ENCODE results near the gene SMIM8.

SMIM8 gene

DNA sequence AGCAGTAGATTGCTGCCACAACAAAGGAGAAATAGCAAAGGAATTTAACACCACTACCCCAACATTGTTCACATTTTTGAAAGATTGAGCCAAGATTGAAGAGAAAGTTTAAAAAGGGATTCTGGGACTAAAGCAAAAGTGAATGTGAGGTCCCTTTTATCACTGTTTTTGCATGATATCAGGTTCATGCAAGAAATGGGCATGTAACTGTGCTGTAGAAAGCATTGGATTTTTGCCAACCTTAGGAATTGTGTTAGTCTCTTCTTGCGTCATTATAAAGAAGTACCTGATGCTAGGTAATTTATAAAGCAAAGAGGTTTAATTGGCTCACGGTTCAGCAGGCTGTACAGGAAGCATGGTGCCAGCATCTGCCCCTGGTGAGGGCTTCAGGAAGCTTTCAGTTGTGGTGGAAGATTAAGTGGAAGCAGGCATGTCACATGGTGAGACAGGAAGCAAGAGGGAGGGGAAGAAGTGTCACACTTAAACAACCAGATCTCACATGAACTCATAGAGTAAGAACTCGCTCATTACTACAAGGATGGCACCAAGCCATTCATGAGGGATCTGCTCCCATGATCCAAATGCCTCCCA, 11.3 kb downstream of the SMIM8 start:
- peak; percentile 28 for DNase-seq (ENCODE audit: low read depth)
- TF ChIP-seq, protein P1, sequence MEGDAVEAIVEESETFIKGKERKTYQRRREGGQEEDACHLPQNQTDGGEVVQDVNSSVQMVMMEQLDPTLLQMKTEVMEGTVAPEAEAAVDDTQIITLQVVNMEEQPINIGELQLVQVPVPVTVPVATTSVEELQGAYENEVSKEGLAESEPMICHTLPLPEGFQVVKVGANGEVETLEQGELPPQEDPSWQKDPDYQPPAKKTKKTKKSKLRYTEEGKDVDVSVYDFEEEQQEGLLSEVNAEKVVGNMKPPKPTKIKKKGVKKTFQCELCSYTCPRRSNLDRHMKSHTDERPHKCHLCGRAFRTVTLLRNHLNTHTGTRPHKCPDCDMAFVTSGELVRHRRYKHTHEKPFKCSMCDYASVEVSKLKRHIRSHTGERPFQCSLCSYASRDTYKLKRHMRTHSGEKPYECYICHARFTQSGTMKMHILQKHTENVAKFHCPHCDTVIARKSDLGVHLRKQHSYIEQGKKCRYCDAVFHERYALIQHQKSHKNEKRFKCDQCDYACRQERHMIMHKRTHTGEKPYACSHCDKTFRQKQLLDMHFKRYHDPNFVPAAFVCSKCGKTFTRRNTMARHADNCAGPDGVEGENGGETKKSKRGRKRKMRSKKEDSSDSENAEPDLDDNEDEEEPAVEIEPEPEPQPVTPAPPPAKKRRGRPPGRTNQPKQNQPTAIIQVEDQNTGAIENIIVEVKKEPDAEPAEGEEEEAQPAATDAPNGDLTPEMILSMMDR (IDR thresholded peaks at IDR 0.05; ENCODE audit: insufficient read depth, low read depth, low read length, missing control alignments) = no peak
- no peak overlapping the region for H3K4me3 ChIP-seq (ENCODE audit: low read length)

DNA sequence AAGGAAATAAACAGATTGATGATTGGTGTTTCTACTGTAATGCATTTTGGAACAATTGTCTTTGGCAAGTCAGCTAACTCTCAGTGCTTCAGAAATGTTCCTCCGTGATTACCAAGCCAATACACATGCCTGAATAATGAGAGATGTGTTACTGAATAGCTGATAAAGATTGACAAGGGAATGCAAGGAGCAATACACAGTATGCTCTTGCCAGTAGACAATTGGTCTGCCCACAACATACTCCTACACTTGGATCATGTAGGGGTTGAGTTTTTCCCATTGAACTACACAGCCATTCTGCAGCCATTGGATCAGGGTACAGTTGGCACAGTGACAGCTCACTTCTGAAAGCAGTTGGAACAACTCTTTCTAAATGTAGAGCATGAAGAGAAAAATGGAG, 12.3 kb downstream of the SMIM8 start:
- TF ChIP-seq, protein P1 (IDR thresholded peaks at IDR 0.05; ENCODE audit: insufficient read depth, low read depth, low read length, missing control alignments) = no peak
- H3K4me3 ChIP-seq (ENCODE audit: low read length) = no peak overlapping the region
- no peak for DNase-seq (ENCODE audit: low read depth)

- H3K4me3 ChIP-seq (ENCODE audit: low read length) = no peak overlapping the region
- DNase-seq (ENCODE audit: low read depth) = peak; percentile 18
- TF ChIP-seq, protein P1 (IDR thresholded peaks at IDR 0.05; ENCODE audit: insufficient read depth, low read depth, low read length, missing control alignments) = no peak
Observed at GRCh38 chr6:87336367-87336766, 14.0 kb downstream of the SMIM8 start.

DNA sequence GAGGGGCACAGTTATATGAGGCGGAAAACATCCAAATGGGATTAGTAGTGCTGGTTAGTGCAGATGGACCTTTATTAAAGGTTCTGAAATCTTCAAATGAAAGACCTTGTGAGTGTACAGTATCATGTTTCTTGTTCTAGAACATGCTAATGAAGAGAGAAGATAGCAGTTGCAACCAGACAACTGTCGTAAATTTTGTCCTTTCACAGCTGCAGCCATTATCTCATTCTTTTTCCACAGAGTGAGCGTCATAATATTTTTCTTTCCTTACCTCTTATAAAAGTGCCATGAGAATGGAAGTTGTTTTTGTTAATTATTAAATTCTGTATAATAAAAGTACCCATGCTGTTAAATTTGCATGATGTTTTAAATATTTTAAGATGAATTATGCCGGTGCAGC, 17.8 kb downstream of the SMIM8 start:
- TF ChIP-seq, protein P1 (IDR thresholded peaks at IDR 0.05; ENCODE audit: insufficient read depth, low read depth, low read length, missing control alignments) = no peak
- no peak for DNase-seq (ENCODE audit: low read depth)
- H3K4me3 ChIP-seq (ENCODE audit: low read length) = no peak overlapping the region

GRCh38 chr6:87341158-87341557, 18.8 kb downstream of the SMIM8 start:
- TF ChIP-seq, protein P1 (IDR thresholded peaks at IDR 0.05; ENCODE audit: insufficient read depth, low read depth, low read length, missing control alignments) = no peak
- no peak overlapping the region for H3K4me3 ChIP-seq (ENCODE audit: low read length)
- no peak for DNase-seq (ENCODE audit: low read depth)

GRCh38 chr6:87341899-87342298, 19.5 kb downstream of the SMIM8 start:
- DNase-seq (ENCODE audit: low read depth) = no peak
- TF ChIP-seq, protein P1 (IDR thresholded peaks at IDR 0.05; ENCODE audit: insufficient read depth, low read depth, low read length, missing control alignments) = no peak
- H3K4me3 ChIP-seq (ENCODE audit: low read length) = no peak overlapping the region

DNA sequence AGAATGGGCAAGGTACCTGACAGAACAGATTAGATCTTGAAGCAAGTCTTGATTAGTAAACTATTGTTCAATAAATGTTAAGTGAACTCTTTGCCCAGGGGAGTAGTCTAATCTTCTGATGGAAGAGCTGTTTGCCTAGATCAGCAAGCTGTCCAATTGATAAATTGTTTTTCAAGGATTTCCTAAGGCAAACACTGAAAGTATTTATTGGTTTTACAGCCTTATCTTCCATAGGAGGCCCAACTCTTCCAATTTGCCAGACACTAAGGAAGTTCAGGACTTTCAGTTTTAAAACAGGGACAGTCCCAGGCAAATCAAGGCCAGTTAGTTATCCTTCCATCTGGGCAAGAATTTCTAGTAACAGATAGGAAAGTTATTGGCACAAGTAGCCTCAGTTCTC, 20.4 kb downstream of the SMIM8 start:
- TF ChIP-seq, protein P1 (IDR thresholded peaks at IDR 0.05; ENCODE audit: insufficient read depth, low read depth, low read length, missing control alignments) = no peak
- no peak overlapping the region for H3K4me3 ChIP-seq (ENCODE audit: low read length)
- no peak for DNase-seq (ENCODE audit: low read depth)

Measured in epithelial cell of esophagus (primary cell).